GM19397 (cell line): ENCODE data around the gene MRPL14.

Experiments used
- ATAC-seq: cut with Tn5 transposase; IDR thresholded peaks from one replicate; pipeline ENCODE4 v1.9.1; 2021; ENCODE audit warnings: mild to moderate bottlenecking, moderate library complexity; ENCODE audit not compliant: unreplicated experiment

The MRPL14 gene

DNA sequence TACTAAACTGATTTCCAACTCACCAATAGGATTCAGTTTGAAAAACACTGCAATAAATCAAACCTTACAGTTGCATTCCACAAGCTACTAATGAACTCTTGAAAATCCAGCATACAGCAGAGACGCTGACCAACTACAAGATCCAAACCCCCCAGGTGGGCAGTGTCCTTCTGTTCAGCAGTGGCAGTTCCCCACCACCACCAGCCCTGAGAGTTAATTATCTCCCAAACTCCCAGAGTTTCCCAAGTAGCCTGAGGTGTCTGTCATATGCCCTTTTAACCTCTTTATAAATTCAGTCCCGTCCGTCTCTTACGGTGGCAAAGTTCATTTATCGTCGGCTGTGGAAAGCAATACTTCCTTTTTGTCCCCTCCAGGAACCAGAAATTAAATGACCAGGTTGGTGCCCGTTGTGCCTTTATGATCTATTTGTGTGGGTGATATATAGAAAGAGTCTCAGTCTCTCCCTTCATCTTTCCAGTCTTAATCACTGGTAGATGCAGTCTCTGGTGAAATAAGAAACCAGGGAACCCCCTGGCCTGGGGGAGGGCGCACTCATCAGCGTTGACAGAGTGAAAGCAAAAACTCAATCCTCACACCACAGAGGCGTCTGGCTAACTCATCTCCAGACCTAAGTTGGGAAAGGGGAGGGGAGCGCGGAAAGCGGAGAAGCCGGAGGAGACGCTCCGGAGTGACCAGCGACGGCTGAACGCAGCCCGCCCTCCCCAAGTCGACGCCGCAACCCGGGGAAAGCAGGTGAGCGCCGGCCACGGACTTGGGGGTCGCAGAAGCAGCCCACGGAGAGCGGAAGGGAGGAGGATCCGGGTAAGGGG lies 717 bp downstream of the MRPL14 start:
- peak; percentile 36 for ATAC-seq

DNA sequence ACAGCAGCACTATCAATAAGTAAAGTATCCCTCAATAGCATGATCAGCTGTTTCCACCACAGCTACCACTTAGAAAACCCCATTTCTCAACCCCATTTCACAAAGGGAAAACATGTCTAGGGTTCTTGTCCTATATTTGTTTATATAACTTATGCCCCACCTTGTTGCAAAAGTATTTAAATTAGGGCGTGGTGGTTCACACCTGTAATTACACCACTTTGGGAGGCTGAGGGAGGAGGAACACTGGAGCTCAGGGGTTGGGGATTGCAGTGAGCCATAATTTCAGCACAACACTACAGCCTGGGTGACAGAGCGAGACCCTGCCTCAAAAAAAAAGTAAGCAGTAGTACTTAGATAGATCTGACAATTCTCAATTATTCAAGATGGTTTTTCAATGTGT lies 3.7 kb downstream of the MRPL14 start:
- no peak for ATAC-seq

DNA sequence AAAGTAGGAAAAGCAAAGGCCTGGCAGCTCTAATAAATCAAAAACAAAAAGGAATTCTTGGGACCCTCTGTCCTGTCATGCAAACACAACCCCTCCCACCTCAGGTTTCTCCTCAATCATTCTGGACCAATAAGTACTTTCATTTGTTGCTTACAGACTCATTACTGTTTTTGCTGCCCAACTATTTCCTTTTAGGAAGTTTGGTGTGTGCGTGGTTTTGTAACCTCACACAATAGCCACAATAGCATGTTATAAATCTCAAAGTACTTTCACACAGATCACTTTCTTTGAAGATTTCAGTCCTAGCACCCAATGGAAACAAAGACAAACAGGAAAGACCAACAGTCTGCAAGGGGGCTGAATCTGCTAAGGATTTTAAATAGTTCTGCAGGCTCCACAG lies 4.5 kb downstream of the MRPL14 start:
- ATAC-seq = no peak

DNA sequence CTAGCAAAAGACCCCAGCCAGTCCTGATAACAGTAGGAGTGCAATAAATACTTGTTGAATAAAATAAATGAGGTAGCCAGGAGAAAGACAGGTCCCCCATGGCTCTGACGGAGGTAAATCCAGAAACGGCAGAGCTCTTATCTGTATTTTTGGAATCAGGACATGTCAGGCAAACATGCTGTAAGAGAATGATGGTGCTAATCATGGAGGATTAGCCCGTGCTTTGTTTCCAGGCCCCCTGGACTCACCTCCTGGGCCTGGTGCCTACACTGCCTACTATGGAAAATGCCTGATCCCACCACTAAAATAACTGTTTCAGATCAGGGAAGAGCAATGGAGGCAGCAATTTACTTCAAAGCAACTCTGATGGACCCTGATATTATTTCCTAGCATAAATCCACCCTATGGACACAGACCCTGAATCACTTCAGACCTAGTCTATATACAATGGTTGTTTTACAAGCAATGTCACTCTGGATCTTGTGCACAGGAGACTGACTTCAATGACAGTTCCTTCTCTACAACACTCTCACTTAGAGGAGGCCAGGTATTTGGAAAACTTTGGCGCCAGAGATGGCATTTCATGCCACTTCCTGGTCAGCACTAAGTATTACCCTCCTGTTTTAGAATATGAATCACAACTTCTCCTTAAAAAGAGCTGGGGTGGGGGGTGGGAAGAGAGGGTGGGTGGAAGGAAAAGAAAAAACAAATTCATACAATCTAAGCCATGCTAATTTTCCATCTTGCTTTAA lies 6.4 kb downstream of the MRPL14 start:
- no peak for ATAC-seq

DNA sequence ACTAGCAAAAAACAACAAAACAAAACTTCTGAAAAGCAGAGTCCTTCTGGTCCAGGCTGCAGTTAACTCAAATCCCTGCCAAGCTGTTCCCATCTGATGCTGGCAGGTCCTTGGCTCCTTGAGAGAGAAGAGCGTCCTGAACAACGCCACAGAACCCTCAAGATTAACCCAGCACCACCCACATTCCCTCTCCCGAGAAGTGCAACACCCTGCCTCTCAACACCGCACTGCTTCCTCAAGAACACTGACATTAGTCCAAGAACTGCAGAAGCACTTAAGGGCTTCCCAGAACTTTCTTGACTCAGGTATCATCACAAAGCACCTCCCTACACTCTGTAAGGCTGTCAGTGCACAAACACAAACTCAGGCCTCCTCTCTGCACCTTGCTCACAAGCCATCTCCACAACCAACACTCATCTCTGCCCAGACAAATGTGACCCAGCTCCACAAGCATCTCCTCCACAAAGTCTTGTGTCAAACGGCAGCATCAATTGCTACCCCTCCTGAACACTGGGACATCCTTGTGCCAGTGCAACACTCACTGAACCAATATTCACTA lies 7.5 kb downstream of the MRPL14 start:
- ATAC-seq = no peak

DNA sequence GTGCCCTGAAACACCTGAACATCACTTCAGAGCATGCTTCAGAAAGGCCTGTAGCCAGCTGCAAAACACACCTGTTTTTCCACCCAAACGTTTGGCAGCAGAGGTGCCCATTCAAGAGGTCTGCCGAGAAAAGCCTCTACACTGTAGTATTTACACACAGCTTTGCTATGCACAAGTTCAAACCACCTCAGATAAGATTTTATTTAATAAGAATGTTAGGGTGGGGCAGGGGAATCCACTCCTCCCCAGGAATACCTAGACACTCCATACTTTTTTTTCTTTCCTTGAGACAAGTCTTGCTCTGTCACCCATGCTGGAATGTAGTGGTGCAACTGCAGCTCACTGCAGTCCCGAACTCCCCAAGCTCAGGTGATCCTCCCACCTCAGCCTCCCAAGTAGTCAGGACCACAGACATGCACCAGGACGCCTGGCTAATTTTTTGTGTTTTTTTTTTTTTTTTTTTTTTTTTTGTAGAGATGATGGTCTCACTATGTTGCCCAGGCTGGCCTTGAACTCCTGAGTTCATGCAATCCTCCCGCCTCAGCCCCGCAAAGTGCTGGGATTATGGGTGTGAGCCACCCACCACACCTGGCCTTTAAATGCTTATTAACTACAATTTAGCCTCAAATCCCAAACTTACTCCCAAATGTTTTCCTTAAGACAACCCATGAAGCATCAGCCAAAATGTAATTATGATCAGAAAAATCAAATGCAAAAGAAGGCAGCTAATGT lies 9.7 kb downstream of the MRPL14 start:
- ATAC-seq = no peak

DNA sequence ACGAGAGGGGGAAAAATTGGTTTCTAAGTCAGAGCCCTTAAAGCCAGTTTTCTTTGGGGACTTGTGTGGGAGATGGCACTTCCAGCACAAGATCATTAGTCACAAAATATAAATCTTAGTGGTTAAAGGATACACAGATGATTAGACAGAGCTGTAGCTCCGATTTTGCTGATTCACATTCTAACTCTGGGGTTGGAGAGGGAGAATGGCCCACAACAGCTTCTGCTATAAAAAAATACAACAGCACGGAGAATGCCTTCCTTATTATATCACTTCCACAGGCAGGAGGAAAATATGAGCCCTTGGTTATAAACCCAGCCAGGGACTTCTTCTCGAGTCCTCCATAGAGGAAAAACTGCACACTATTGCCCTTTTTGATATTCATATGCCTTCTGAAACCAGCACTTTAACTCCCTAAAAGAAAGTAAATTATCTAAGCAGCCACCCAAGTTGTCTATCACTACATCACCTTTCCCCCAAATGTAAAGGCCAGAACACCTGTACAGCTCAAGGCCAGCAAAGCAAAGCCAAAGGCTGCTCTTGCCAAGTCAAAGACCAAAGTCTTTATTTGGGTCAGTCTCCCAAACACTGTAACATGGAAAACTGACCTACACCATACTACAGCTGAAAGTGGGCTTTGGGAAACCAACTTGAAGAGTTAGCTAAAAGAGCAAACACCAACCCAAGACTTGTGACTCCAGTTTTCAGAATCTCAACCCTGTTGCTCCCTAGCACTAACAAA lies 10.4 kb downstream of the MRPL14 start:
- ATAC-seq = no peak

DNA sequence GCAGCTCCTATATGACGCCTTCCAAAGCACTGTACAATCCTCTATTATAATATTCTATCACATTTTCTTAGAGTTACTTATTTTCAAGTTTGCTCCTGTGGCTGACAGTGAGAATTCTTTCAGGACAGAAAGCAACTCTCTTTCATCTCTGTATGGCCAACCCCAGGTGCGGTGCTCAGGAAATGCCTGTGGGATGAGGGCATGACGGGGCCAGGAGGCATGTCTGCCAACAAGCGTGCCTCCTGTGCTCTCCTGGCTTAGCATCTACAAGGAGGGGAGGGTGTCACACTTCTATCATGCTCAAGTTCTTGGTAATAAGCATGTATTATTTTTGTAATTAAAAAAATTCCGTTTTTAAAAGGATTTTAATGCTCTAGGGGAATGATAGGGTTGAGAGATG lies 11.4 kb downstream of the MRPL14 start:
- ATAC-seq = no peak

DNA sequence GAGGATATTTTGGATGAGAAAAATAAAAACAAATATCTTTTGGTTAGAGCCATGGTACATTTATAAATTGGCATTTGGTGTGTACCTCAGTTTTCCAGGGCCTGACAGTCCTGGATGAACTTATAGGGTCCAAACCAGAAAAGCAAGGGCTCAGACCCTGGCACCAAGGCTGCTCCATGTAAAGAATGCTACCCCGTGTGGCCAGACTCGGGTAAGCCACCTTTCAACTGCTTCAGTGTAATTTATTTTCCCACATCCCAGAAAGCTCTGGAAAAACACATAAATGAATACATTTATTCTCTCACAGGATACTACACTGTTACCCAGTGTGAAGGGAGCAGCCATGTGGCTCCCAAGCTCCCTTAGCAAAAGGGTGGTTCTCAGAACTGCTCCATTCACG lies 13.8 kb downstream of the MRPL14 start:
- ATAC-seq = no peak

DNA sequence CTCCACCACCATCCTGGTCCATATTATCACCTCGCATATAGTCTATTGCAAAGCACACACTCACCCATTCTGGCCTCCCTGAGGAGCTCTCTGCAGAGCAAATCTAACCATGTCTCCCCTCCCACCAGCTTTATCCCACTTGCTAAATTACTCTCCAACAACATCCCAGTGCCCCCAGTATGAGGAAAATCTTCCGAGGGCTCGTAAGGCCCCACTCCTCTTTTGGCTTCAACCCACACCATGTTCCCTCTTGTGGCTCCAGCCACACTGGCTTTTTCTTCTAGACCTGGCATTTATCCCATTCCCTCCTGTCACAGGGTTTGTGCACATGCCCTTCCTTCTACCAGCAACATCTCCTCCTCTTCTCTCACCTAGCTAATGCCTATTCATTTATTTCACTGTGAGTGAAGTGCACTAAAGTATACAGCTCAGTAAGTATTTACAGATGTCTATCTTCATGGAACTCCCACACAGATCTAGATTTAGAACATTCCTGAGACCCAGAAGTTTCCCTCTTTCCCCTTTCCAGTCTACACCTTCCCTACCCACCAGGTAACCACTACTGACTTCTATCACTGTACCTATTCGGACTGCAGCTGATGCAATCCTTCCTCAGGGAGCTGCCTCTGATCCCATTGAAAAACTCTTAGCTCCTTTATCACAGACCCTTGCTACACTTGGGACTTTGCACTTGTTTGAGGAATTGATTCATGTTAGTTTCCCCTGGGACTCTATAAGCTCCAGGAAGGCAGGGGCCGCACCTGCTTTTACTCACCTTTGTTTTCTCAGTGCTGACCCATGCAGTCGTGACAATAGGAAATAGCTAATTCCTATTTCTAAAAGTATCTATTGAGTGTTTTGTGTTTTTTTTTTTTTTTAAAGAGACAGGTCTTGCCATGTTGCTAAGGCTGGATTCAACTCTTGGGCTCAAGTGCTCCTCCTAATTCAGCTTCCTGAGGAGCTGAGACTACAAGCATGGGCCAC lies 15.5 kb downstream of the MRPL14 start:
- no peak for ATAC-seq

DNA sequence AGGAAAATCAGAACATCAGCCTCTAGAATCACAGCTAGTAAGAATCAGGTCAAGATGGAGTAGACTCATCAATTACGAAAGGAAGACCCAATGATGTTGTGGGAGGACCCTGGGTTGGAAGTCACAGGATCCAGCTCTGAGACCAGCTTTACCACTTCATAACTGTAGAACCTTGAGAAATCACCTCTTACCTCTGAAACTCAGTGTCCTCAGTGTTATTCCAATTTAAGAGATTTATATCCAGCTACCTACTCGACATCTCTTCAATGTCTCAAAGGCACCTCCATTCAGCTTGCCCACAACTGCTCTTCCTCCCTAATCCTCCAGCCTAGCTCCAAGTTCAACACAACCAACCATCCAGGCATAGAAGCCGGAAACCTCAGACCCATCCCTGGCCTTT lies 16.3 kb downstream of the MRPL14 start:
- ATAC-seq = no peak

DNA sequence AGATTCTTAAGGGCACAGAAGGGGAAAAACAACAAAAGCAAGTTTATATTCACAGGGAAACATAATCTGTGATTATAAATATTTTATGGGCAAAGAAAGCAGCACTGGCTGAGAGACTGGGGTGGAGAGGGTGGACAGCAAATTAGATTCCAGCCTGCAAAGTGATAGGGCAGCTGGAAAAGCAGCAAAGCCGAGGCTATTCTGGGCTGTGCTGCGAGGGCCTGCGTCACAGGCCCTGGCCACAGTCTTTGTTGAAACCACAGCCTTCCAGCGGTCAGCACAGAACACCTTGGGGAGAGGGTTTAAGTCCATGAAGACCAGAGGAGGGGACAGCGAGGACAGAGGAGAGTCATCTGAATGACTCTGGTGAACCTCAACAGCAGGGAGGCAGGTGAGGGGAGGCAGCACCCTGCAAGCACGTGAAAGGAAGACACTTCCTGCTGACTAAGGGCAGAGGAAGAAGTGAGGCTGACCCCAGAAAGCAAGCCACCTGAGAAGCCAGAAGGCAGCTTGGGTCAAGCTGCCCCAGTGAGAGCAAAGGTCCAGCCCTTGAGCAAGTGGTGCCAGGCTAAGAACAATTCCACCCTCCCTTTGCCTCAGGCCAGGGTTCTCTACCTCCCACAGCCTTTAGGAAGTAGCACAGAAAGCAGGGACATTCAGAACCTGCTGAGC lies 17.1 kb downstream of the MRPL14 start:
- ATAC-seq = no peak

DNA sequence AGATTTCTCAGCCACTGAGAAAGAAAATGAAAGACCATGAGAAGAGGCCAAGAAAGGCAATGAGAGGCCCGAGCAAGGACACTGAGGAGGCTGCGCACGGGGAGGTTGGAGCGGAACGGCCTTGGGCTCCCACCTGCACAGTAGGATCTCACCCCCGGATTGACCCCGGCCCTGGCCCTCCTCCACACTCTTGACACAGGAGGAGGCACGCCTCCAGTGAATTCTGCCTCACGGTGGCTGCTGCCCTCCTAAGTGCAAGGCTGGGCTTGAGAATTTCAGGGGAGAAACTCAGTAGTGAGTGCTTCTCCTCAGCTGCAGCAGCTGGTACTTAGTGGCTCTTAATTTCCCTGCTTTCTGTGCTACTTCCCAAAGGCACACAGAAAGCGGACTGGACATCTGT lies 18.0 kb downstream of the MRPL14 start:
- ATAC-seq = no peak

DNA sequence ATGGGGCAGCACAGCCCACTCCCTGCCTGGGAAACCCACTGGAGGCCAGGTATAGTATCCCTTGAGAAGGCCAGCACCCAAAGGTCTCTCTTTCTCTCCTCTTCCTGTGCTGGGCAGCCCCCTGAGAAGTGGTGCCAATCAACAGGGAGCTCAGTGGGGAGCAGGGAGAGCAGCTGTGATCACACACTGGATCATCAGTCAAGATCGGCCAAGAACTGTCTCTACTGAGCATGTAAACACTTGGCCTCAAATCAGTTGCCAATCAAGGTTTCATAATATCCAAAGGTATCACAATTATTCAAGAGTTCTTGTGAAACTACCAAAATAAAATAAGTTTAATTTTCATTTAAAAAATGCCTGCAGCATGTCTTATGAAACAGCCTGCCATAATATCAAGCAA lies 18.8 kb downstream of the MRPL14 start:
- no peak for ATAC-seq

DNA sequence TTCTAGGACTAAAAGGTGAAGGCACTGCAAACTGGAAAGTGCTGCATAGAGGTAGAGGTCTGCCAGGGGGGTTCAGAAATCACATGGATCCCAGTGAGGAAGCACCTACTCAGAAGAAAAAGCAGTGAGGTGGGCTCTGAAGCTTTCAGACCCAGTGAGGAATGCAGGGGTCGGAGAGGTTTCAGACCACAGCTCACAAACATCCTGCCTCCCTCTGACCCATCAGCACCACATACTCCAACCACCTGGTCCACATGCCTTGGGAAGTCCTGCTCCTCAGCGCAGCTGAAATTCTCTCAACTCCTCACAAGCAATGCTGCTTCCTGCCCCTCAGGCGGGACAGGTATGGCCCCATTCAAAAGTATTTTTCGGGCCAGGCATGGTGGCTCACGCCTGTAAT lies 20.2 kb downstream of the MRPL14 start:
- no peak for ATAC-seq

DNA sequence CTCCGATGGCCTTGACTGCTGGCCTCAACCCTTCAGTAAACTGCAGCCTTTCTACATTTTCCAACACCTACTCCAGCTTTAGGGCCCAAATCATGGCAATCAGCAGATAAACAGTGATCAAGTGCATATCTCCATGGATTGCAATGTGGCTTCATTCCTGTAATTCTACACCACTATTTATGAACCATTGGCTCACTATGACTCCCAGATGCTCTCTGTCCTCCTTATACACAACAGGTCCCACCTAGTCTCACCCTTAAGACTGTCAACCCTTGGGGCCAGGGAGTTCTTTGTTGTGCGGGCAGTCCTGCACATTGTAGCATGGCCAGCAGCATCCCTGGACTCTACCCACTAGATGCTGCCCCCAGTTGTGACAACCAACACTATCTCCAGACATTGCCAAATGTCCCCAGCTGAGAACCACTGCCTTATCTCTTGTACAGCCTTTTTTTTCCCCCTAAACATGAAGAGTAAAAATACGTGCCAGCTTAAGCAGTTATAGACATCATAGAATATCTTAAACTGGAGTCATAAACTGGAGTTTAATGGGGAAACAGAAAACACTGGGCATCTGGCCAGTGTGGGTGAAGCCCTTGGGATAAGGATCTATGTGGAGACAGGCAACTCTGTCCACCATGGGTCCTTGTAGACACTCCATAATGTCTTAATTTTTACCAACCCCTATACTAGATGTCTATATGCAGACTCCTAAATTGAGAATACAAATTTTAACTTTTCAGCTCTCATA lies 21.1 kb downstream of the MRPL14 start:
- ATAC-seq = no peak

DNA sequence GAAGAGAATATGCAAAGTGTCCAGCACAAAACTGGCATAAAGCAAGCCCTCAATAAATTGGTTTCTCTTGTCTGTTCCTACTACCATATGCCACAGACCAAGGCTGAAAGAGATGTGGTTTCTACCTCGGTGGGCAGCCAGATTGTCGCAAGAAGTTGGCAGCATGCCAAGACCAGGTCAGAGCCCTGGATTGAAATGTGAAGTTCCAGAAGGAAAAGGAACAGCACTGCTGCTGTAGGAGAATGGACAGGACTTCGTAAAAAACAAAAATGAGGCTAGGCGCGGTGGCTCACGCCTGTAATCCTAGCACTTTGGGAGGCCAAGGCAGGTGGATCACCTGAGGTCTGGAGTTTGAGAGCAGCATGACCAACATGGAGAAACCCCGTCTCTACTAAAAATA lies 22.1 kb downstream of the MRPL14 start:
- no peak for ATAC-seq

DNA sequence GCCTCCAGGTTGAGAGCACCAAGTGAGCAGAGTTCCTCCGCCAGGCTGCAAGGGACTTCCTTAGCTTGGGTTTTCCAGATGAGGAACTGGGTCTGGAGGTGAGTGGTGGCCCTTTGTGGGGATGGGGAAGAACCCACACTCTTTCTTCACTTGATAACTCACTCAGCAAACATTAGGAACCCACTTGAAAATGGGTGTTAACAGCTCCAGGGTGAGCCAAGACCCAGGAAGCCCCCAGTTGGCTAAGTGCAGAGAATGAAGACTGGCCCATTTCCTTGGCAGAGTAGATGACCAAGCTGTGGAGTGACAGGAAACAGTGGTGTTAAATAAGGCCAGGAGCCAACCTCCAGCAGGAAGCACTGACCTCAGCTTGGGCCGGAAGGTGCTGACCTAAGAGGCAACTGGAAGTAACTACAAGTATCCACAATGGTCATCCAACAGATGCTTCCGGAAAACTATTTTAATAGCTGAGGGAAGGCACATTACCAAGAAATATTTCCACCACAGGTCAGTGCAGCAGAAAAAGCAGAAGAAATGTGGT lies 22.7 kb downstream of the MRPL14 start:
- ATAC-seq = no peak
